ENCODE measurements around the gene FAF2.
A peak's percentile ranks its signal among the peaks of the same experiment; 100 is the strongest.

Gene FAF2

GRCh38 chr5:176532795-176533194 is 84.6 kb downstream of the FAF2 start:
- TF ChIP-seq GATA2 (IDR thresholded peaks at IDR 0.05; ENCODE audit: low read depth, low read length) (no peak), GATA3 (IDR thresholded peaks at IDR 0.05; ENCODE audit: low read depth, low read length) (no peak)

GRCh38 chr5:176533390-176533789 is 85.2 kb downstream of the FAF2 start:
- no peak for TF ChIP-seq GATA2 (IDR thresholded peaks at IDR 0.05; ENCODE audit: low read depth, low read length)
- no peak for TF ChIP-seq GATA3 (IDR thresholded peaks at IDR 0.05; ENCODE audit: low read depth, low read length)

- TF ChIP-seq GATA2 (IDR thresholded peaks at IDR 0.05; ENCODE audit: low read depth, low read length) (no peak), GATA3 (IDR thresholded peaks at IDR 0.05; ENCODE audit: low read depth, low read length) (no peak)
Observed at GRCh38 chr5:176533894-176534611, 85.9 kb downstream of the FAF2 start.

- TF ChIP-seq GATA2 (IDR thresholded peaks at IDR 0.05; ENCODE audit: low read depth, low read length) (no peak), GATA3 (IDR thresholded peaks at IDR 0.05; ENCODE audit: low read depth, low read length) (no peak)
Observed at GRCh38 chr5:176534640-176535039, 86.5 kb downstream of the FAF2 start.

GRCh38 chr5:176535101-176535663 is 87.0 kb downstream of the FAF2 start:
- TF ChIP-seq GATA3 (IDR thresholded peaks at IDR 0.05; ENCODE audit: low read depth, low read length) (no peak), GATA2 (IDR thresholded peaks at IDR 0.05; ENCODE audit: low read depth, low read length) (no peak)

- TF ChIP-seq GATA2 (IDR thresholded peaks at IDR 0.05; ENCODE audit: low read depth, low read length) = no peak
- no peak for TF ChIP-seq GATA3 (IDR thresholded peaks at IDR 0.05; ENCODE audit: low read depth, low read length)
Observed at GRCh38 chr5:176535664-176536131, 87.5 kb downstream of the FAF2 start.

GRCh38 chr5:176536132-176536901 is 88.1 kb downstream of the FAF2 start:
- TF ChIP-seq GATA3 (IDR thresholded peaks at IDR 0.05; ENCODE audit: low read depth, low read length) = no peak
- no peak for TF ChIP-seq GATA2 (IDR thresholded peaks at IDR 0.05; ENCODE audit: low read depth, low read length)

- no peak for TF ChIP-seq GATA3 (IDR thresholded peaks at IDR 0.05; ENCODE audit: low read depth, low read length)
- no peak for TF ChIP-seq GATA2 (IDR thresholded peaks at IDR 0.05; ENCODE audit: low read depth, low read length)
Observed at GRCh38 chr5:176536902-176537553, 88.8 kb downstream of the FAF2 start, which contains the start of gene RNF44. Gene RNF44, minus strand, starts transcription at chr5:176537402. Its CDS starts 4,930 bp downstream, at chr5:176532472.

- no peak for TF ChIP-seq GATA2 (IDR thresholded peaks at IDR 0.05; ENCODE audit: low read depth, low read length)
- TF ChIP-seq GATA3 (IDR thresholded peaks at IDR 0.05; ENCODE audit: low read depth, low read length) = no peak
Observed at GRCh38 chr5:176537554-176538229, 89.5 kb downstream of the FAF2 start.

- TF ChIP-seq GATA3 (IDR thresholded peaks at IDR 0.05; ENCODE audit: low read depth, low read length) (no peak), GATA2 (IDR thresholded peaks at IDR 0.05; ENCODE audit: low read depth, low read length) (no peak)
Observed at GRCh38 chr5:176538230-176538988, 90.2 kb downstream of the FAF2 start.

GRCh38 chr5:176538989-176539384 is 90.8 kb downstream of the FAF2 start:
- TF ChIP-seq GATA3 (IDR thresholded peaks at IDR 0.05; ENCODE audit: low read depth, low read length) = no peak
- TF ChIP-seq GATA2 (IDR thresholded peaks at IDR 0.05; ENCODE audit: low read depth, low read length) = 0 out of 2 replicates have a peak, but pooled peaks have one; percentile 19

GRCh38 chr5:176540476-176540899 is 92.3 kb downstream of the FAF2 start:
- no peak for TF ChIP-seq GATA3 (IDR thresholded peaks at IDR 0.05; ENCODE audit: low read depth, low read length)
- TF ChIP-seq GATA2 (IDR thresholded peaks at IDR 0.05; ENCODE audit: low read depth, low read length) = no peak

- TF ChIP-seq GATA3 (IDR thresholded peaks at IDR 0.05; ENCODE audit: low read depth, low read length) (no peak), GATA2 (IDR thresholded peaks at IDR 0.05; ENCODE audit: low read depth, low read length) (no peak)
Observed at GRCh38 chr5:176540956-176541337, 92.8 kb downstream of the FAF2 start.
